HG03520 (cell line): ENCODE results near the gene SORCS2.

Experiments
- ATAC-seq: cut with Tn5 transposase; IDR thresholded peaks from one replicate; pipeline ENCODE4 v1.9.1; 2021; ENCODE audit warnings: mild to moderate bottlenecking, moderate library complexity; ENCODE audit not compliant: unreplicated experiment

Gene SORCS2

GRCh38 chr4:7348946-7349900, 156.9 kb downstream of the SORCS2 start:
- no peak for ATAC-seq

DNA sequence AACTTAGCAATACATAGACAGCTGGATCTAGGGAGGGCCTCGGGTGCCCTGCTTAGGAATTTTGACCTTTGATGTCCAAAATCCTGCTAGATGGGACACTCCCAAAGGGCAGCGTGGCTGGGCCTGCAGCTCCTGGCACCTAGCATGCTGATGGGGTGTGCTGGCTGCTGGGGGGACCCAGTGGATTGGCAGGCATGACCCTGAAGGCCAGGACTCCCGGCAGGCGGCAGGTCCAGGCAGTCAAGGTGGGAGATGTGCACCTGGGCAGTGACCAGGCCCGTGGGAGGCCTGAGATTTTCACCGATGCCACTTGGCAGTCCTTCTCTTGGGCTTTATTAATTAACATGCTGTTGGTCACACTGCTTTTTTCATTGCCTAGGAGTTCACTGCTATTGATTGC, 158.1 kb downstream of the SORCS2 start:
- ATAC-seq, result no peak

DNA sequence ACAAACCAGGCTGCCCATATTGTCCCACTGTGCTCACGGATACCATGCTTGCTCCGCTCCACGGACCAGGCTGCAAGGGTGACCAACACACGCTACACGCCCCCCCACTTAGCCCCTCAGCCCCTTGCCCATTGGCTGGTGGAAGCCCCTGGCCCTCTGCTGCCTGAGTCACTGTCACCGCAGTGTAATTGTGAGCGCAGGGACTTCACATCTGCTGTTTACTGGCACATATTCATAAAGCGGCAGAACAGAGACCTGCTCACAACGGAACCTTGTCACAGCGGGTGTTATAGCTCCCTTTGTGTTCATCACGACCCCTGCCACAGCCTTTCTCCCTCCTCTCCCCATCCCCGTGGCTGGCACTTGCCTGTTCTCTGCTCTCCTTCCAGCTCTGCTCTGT, 158.7 kb downstream of the SORCS2 start:
- ATAC-seq, result no peak

GRCh38 chr4:7352486-7352885, 160.1 kb downstream of the SORCS2 start:
- no peak for ATAC-seq

GRCh38 chr4:7353046-7353790, 160.9 kb downstream of the SORCS2 start:
- no peak for ATAC-seq

DNA sequence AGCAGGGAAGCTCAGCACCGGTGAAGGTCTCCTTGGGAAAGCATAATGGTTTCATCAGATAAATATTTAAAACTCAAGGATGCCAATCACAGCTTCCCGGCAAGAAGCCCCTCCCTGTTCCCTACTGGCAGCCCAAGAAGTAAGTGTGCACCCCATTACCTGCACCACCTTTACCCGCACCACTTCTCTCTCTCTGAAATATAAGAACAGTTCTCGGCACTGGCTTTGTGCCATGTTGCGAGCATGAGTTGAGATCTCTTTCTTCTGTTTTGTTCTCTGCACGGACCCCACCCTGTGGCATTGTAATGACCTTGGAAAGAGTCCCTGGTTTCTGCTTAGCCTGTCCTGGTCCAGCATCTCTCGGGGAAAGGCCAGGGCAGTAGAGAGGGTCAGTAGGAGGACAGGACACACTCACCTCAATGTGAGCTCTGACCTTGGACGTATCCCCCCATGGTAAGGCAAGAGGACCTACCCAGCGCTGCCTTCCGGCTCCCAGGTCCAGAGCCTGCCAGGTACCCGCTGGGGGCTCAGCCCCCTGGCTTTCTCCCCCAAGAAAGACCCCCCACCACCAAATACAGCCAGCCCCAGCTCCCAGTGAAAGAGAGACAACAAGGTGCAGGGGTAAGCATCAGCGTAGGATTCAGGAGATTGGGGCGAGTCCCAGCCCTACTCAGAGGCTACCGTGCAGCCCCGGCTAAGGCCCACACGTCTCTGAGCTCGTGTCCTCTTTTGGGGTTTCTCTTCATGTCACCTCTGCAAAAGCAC, 161.7 kb downstream of the SORCS2 start:
- no peak for ATAC-seq

DNA sequence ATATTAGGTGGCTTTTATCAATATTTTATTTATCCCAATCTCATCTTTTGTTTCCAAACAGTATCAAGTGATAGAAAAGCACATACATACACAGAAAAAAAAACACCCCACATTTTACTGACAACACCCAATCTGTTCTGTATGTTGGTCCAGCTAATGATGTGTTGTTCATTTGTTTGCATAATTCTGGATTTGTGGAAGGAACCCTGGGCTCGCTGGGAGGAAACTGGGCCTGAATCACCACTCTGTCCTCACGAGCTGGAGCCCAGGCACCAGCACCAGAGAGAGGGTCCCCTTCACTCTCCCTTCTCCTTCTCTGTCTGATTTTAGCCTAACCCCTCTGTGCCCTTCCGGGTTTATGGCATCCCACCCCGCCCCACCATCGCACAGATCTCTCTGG, 162.6 kb downstream of the SORCS2 start:
- no peak for ATAC-seq

DNA sequence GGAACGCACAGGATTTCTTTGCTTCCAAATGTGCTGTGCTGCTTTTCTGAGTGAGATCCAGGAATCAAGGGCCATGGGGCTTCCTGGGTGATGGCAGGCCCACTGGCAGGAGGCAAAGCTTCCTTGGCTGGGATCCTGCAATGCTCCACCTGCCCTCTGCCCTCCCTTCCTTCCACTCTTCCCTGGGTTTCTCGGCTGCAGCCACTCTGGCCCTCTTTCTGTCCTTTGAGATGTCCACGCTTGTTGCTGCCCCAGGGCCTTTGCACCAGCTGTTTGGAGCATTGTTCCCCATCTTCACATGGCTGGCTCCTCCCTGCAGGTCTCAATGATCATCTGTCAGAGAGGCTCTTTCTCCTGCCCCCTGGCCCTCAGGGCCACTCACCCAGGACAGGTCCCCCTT, 163.5 kb downstream of the SORCS2 start:
- ATAC-seq, result no peak

DNA sequence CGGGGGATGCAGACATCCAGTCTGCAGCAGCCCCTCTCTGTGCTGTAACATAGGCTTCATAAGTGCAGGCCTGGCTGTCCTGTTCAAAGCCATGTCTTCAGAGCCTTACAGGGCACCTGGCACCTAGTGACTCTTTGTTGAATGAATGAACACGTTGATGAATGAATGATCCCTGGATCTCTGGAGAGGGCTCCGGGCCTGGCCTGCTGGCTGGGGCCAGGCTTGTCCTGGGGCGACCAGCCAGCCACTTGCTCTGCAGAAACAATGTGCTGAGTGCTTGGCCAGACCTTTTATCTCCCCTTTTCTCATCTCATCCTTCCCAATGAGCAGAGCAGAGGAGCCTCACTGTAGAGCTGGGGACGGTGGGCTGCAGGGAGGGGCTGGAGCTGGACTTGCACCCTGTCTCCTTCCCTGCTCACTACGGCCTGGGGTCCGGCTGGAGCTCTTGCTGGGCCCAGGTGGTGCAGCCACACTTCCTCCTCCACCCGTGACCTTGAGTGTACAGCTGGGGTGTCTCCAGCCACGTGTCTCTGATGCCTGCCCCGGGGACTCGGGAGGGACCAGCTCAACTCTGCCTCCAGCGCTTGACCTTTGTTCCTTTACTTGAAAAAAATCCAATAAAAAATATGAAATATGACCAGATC, 164.5 kb downstream of the SORCS2 start:
- ATAC-seq, result no peak

- ATAC-seq, result no peak
Observed at GRCh38 chr4:7357323-7357722, 165.0 kb downstream of the SORCS2 start.

DNA sequence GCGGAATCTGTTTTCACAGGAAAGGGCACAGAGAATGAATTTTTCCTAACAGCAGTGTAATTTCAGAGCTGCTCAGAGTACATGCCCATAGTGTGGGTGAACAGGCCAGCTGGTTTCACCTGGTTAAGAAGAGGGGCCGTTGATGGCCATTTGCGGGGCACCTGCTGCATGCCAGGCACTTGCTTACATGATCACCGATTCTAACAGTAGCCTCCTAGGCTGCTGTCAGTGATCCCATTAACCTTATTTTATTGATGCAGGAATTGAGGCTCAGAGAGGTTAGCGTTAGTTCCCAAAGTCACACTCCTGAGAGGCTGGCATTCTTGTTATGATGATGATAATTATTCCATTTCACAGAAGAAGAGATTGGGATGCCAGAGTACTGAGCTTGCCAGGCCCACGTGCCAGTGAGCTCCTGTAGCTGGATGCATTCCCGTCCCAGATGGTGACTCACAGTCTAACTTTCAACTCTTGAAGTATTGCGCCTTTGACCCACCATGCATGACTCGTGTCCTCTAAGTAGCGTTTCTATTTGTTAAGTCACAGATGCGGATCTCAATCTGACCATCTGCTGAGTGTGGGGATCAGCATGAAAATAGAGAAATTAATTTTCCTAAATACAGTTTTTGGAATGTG, 165.9 kb downstream of the SORCS2 start:
- no peak for ATAC-seq

GRCh38 chr4:7359400-7360062, 167.2 kb downstream of the SORCS2 start:
- ATAC-seq, result no peak

GRCh38 chr4:7360806-7361205, 168.5 kb downstream of the SORCS2 start:
- ATAC-seq, result no peak

GRCh38 chr4:7361280-7361895, 169.1 kb downstream of the SORCS2 start:
- no peak for ATAC-seq

DNA sequence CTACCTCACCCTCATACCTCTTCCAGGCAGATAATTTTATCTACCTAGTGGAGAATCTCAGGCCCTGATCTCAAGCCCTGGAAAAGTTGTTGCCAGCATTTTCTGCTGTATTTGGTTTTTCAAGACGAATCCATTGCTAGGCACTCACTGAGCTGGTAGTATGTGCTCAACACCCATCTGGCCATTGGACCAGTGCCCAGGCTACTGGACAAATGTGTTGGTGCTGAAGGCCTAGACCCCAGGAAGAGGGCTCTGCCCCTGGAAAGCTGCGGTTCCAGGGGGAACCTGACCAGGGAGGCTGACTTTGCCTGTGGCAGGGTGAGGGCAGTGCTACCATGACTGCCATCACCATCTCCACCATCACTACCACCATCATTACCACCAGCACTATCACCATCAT, 170.0 kb downstream of the SORCS2 start:
- no peak for ATAC-seq

DNA sequence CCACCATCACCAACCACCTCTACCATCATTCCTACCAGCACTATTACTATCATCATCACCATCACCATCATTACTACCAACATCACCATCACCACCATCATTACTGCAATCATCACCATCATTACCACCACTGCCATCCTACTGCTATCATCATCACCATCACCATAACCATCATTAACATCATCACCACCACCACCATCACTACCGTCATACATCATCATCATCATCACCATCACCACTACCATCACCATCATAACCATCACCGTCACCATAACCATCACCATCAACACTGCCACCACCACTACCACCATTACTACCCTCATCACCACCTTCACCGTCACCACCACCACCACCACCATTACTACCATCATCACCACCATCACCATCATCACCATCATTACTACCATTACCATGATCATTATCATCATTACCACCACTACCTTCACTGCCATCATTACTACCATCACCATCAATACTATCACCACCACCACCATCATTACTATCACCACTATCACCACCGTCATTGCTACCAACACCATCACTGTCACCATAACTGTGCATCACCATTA, 170.6 kb downstream of the SORCS2 start:
- ATAC-seq, result no peak

- ATAC-seq, result no peak
Observed at GRCh38 chr4:7364979-7365378, 172.6 kb downstream of the SORCS2 start.

DNA sequence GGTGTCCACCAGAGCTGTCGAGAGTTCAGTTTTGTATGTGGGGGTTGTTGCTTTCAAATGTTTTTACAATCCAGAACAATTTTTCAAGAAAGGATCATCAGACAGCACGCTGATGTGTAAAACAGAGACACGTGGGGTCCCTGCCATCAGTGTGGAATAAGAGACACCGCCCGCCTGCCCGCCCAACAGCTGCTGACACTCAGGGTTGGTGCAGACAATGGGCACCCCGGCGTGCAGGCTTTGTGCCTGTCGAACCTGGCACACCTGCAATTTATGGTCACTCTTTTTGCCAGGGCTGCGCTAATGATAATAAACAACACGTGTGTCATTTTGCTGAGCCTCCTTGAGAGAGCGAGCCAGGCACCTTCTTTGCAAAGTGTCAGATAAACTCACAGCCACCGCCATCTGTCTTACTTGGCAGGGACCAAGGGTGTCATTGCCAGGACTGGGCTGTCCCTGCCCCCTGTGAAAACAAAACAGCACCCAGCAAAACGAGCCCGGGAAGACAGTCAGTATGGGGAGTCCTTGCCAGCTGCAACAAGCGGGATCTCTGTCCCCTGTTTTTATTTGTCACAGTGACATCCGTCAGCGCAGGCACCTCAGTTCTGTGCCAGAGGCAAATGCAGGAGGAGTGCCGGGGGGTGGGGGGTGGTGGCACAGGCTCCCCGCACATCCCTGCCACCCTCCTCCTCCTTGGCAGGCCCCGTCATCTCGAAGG, 173.3 kb downstream of the SORCS2 start:
- no peak for ATAC-seq
